Activated gamma-delta T cell treated with anti-CD3 and anti-CD28 coated beads, Interleukin-2, amount 50 U/mL, for 16 hours (primary cell): ENCODE data around the gene B4GALT6.
"Not testable (repeated sequence)": the region's sequence is repeated elsewhere in the genome, so short reads cannot be mapped to it uniquely, and the experiment has no call there.

Source experiments
- DNase-seq: peaks from one replicate; pipeline ENCODE4 v3.0.0-alpha.2; 2020; ENCODE audit warnings: low read depth

B4GALT6 gene

GRCh38 chr18:31684279-31685096, at the start of gene B4GALT6:
TSS of gene B4GALT6 (minus strand) at chr18:31684581. CDS start at chr18:31684426, 155 bp downstream.
- no peak for DNase-seq

- DNase-seq: no peak
These were observed 47.2 kb upstream of the B4GALT6 start for GRCh38 chr18:31731628-31732027.

- not testable (repeated sequence) for DNase-seq
These were observed 44.8 kb upstream of the B4GALT6 start for GRCh38 chr18:31729196-31729595.

- no peak for DNase-seq
These were observed 39.8 kb upstream of the B4GALT6 start for GRCh38 chr18:31723990-31724711.

- DNase-seq: no peak
These were observed 39.2 kb upstream of the B4GALT6 start for GRCh38 chr18:31723639-31723989.

- DNase-seq: peak; percentile 64
These were observed 38.1 kb upstream of the B4GALT6 start for GRCh38 chr18:31722369-31722957.

GRCh38 chr18:31721601-31722000, 37.2 kb upstream of the B4GALT6 start:
- DNase-seq: no peak

- no peak for DNase-seq
These were observed 36.5 kb upstream of the B4GALT6 start for GRCh38 chr18:31720867-31721266.

- no peak for DNase-seq
These were observed 35.1 kb upstream of the B4GALT6 start for GRCh38 chr18:31719363-31720006.

GRCh38 chr18:31718386-31718785, 34.0 kb upstream of the B4GALT6 start:
- no peak for DNase-seq

- no peak for DNase-seq
These were observed 32.0 kb upstream of the B4GALT6 start for GRCh38 chr18:31716362-31716761.

- DNase-seq: no peak
These were observed 27.2 kb upstream of the B4GALT6 start for GRCh38 chr18:31711365-31712172.

GRCh38 chr18:31710826-31711225, 26.4 kb upstream of the B4GALT6 start:
- DNase-seq: no peak

- no peak for DNase-seq
These were observed 23.4 kb upstream of the B4GALT6 start for GRCh38 chr18:31707815-31708214.

GRCh38 chr18:31702449-31702848, 18.1 kb upstream of the B4GALT6 start:
- DNase-seq: no peak

GRCh38 chr18:31701744-31702143, 17.4 kb upstream of the B4GALT6 start:
- DNase-seq: no peak

GRCh38 chr18:31700990-31701389, 16.6 kb upstream of the B4GALT6 start:
- DNase-seq: no peak

- DNase-seq: no peak
These were observed 13.2 kb upstream of the B4GALT6 start for GRCh38 chr18:31697351-31698298.

- DNase-seq: no peak
These were observed 11.6 kb upstream of the B4GALT6 start for GRCh38 chr18:31695989-31696388.

- no peak for DNase-seq
These were observed 9.9 kb upstream of the B4GALT6 start for GRCh38 chr18:31694297-31694696.

- DNase-seq: no peak
These were observed 4.2 kb upstream of the B4GALT6 start for GRCh38 chr18:31688606-31689005.
